Stimulated activated CD8-positive, alpha-beta memory T cell treated with anti-CD3 and anti-CD28 coated beads, Interleukin-15, amount 100 ng/mL, for 1 hour (primary cell): Measurements from ENCODE around the gene XYLT1.

Source experiments
- DNase-seq: peaks from one replicate; pipeline ENCODE4 v3.0.0-alpha.2; 2020; ENCODE audit warnings: low read depth

Gene XYLT1

GRCh38 chr16:17098685-17099084, 372.1 kb downstream of the XYLT1 start:
- DNase-seq: no peak

GRCh38 chr16:17084130-17084529, 386.6 kb downstream of the XYLT1 start:
- DNase-seq: no peak

GRCh38 chr16:17083628-17084027, 387.1 kb downstream of the XYLT1 start:
- DNase-seq: no peak

GRCh38 chr16:17082095-17082882, 388.5 kb downstream of the XYLT1 start:
- no peak for DNase-seq

GRCh38 chr16:17080105-17080504, 390.7 kb downstream of the XYLT1 start:
- no peak for DNase-seq

- no peak for DNase-seq
Observed at GRCh38 chr16:17078931-17079631, 391.7 kb downstream of the XYLT1 start.

- DNase-seq: no peak
Observed at GRCh38 chr16:17076818-17077498, 393.8 kb downstream of the XYLT1 start.

GRCh38 chr16:17076092-17076754, 394.5 kb downstream of the XYLT1 start:
- DNase-seq: no peak

- no peak for DNase-seq
Observed at GRCh38 chr16:17072104-17072503, 398.7 kb downstream of the XYLT1 start.

GRCh38 chr16:17070882-17071592, 399.7 kb downstream of the XYLT1 start:
- DNase-seq: peak; percentile 43

- DNase-seq: no peak
Observed at GRCh38 chr16:17069681-17070080, 401.1 kb downstream of the XYLT1 start.

- DNase-seq: no peak
Observed at GRCh38 chr16:17068524-17068923, 402.2 kb downstream of the XYLT1 start.

- DNase-seq: no peak
Observed at GRCh38 chr16:17067882-17068281, 402.9 kb downstream of the XYLT1 start.

GRCh38 chr16:17063201-17064139, 407.3 kb downstream of the XYLT1 start:
- DNase-seq: no peak

- DNase-seq: no peak
Observed at GRCh38 chr16:17062676-17063075, 408.1 kb downstream of the XYLT1 start.

- no peak for DNase-seq
Observed at GRCh38 chr16:17061326-17061725, 409.4 kb downstream of the XYLT1 start.

- no peak for DNase-seq
Observed at GRCh38 chr16:17058471-17058870, 412.3 kb downstream of the XYLT1 start.

- no peak for DNase-seq
Observed at GRCh38 chr16:17056666-17057065, 414.1 kb downstream of the XYLT1 start.

GRCh38 chr16:17053536-17054160, 417.1 kb downstream of the XYLT1 start:
- no peak for DNase-seq
